Raji (cell line): ENCODE results near the gene SLC45A2.

Experiments used
- POLR2A ChIP-seq: IDR thresholded peaks from 2 replicates; pipeline ENCODE4 v1.6.1; 2011; ENCODE audit warnings: low read depth, low read length, control low read depth; ENCODE audit not compliant: insufficient read depth

SLC45A2 gene

GRCh38 chr5:33905381-33905780 is 79.1 kb downstream of the SLC45A2 start:
- TF ChIP-seq POLR2A: no peak

GRCh38 chr5:33903118-33903517 is 81.4 kb downstream of the SLC45A2 start:
- no peak for TF ChIP-seq POLR2A

- TF ChIP-seq POLR2A: no peak
These were observed 83.3 kb downstream of the SLC45A2 start for GRCh38 chr5:33901156-33901555.
